HepG2 (cell line): Measurements from ENCODE around the gene DSC2. TPM values are rescaled to one million over a fixed set of nuclear protein-coding genes. Genes with fewer than 3 reads are reported as not detected.
A peak's percentile ranks its signal among the peaks of the same experiment; 100 is the strongest.

Experiments used
- ATAC-seq: fragments of 200-7000 bp; cut with Tn5 transposase; 3 replicates; pipeline ENCODE4 v1.9.1; 2020; ENCODE audit warnings: mild to moderate bottlenecking, moderate library complexity
- BruUV-seq: library from RNA; stranded (reverse); fragments of 400-500 nt; replicated peaks from 2 replicates; lab custom pipeline; 2021; lab: Mats Ljungman, UMichigan
- CTCF ChIA-PET: fragments of 300-600 bp; formaldehyde crosslinking; extraction: SDS; loops from one replicate; lab custom pipeline; 2021; ENCODE audit warnings: low total read pairs, inconsistent platforms, low intra/inter-chr PET ratio; lab: Yijun Ruan, JAX
- POLR2A ChIA-PET: fragments of 350-600 bp; sonication (Branson Sonifier 250); formaldehyde crosslinking; loops from one replicate; lab custom pipeline; 2020; ENCODE audit warnings: antibody characterized with exemption, inconsistent platforms; lab: Yijun Ruan, JAX
- DNase-seq: peaks from one replicate; pipeline ENCODE4 v3.0.0-alpha.2; 2015; ENCODE audit warnings: low spot score
- FAIRE-seq: peaks from 3 replicates; lab custom pipeline; 2011; peaks lifted over from hg19 to GRCh38; lab: Jason Lieb, UNC
- H2AFZ ChIP-seq: one replicate; pipeline ENCODE4 v1.6.1; 2011; ENCODE audit warnings: low read length, inconsistent platforms
- H3K27ac ChIP-seq: fragments of 300-600 bp; 3 replicates; pipeline ENCODE4 v1.8.0; 2011; ENCODE audit warnings: mixed run types, mild to moderate bottlenecking, mixed read lengths, low read length, inconsistent platforms; ENCODE audit not compliant: insufficient read depth; ENCODE audit errors: extremely low read length
- H3K27me3 ChIP-seq, 2 experiments: fragments of 200-600 bp in 1 of 2; 2 replicates in 1 of 2; 3 replicates in 1 of 2; pipeline versions ENCODE4 v1.6.0 to v1.8.0; 2011; ENCODE audit warnings: low read length in 2 of 2, mild to moderate bottlenecking in 2 of 2, moderate library complexity in 2 of 2, inconsistent platforms in 1 of 2; ENCODE audit not compliant: insufficient read depth in 2 of 2, control insufficient read depth in 1 of 2
- H3K36me3 ChIP-seq, 2 experiments: fragments of 200-600 bp in 1 of 2; replicated peaks in 1 of 2; 2 replicates in 1 of 2; 3 replicates in 1 of 2; pipeline versions ENCODE4 v1.5.1 to v1.8.0; 2011; ENCODE audit warnings: low read length in 2 of 2, inconsistent platforms in 1 of 2; ENCODE audit not compliant: insufficient read depth in 2 of 2, control insufficient read depth in 1 of 2
- H3K4me1 ChIP-seq: 2 replicates; pipeline ENCODE4 v1.5.1; 2012; ENCODE audit warnings: low read length, inconsistent platforms; ENCODE audit not compliant: insufficient read depth
- H3K4me2 ChIP-seq: 2 replicates; pipeline ENCODE4 v1.6.0; 2011; ENCODE audit warnings: low read depth, low read length, inconsistent platforms
- H3K4me3 ChIP-seq, 3 experiments: fragments of 200-600 bp in 1 of 3; sonication (generic), shearing (Covaris generic) in 1 of 3; replicated peaks in 1 of 3; 2 replicates each; pipeline ENCODE4 v1.5.1; 2011 to 2016; ENCODE audit warnings: low read length in 3 of 3, inconsistent platforms in 2 of 3, low read depth in 2 of 3, mild to moderate bottlenecking in 2 of 3, control low read depth in 1 of 3, mixed read lengths in 1 of 3; ENCODE audit not compliant: insufficient read depth in 1 of 3
- H3K79me2 ChIP-seq: one replicate; pipeline ENCODE4 v1.6.1; 2011; ENCODE audit warnings: low read length, inconsistent platforms; ENCODE audit not compliant: insufficient read depth
- H3K9ac ChIP-seq: 2 replicates; pipeline ENCODE4 v1.6.0; 2011; ENCODE audit warnings: mild to moderate bottlenecking, low read depth, low read length, inconsistent platforms; ENCODE audit not compliant: insufficient read depth
- H3K9me3 ChIP-seq: 2 replicates; pipeline ENCODE4 v1.5.1; 2012; ENCODE audit warnings: mild to moderate bottlenecking, low read length
- H4K20me1 ChIP-seq: 2 replicates; pipeline ENCODE4 v1.6.0; 2011; ENCODE audit warnings: inconsistent platforms, mild to moderate bottlenecking, low read length, moderate library complexity; ENCODE audit not compliant: insufficient read depth
- ASH2L ChIP-seq: fragments of 300-600, 200-600 bp; sonication (generic); IDR thresholded peaks from 2 replicates; pipeline ENCODE4 v1.7.0; 2017; ENCODE audit warnings: low read depth, mild to moderate bottlenecking, moderate library complexity, mixed read lengths, low read length; ENCODE audit not compliant: insufficient read length
- CAMTA2 ChIP-seq: sonication (generic); formaldehyde crosslinking; IDR thresholded peaks from 2 replicates; pipeline ENCODE4 v1.4.0; 2020; ENCODE audit warnings: mild to moderate bottlenecking, missing genetic modification reagents, borderline replicate concordance
- FOXA3 ChIP-seq: IDR thresholded peaks from 2 replicates; pipeline ENCODE4 v1.6.1; 2016; ENCODE audit warnings: missing genetic modification reagents, missing compliant biosample characterization
- PAF1 ChIP-seq: IDR thresholded peaks from 2 replicates; pipeline ENCODE4 v1.6.1; 2016; ENCODE audit warnings: missing genetic modification reagents, missing compliant biosample characterization
- POLR2G ChIP-seq: fragments of 200-400 bp; formaldehyde crosslinking; IDR thresholded peaks from 2 replicates; pipeline ENCODE4 v1.6.1; 2018; ENCODE audit warnings: mild to moderate bottlenecking, low read depth, low read length, moderate library complexity
- ZNF382 ChIP-seq: sonication (generic); formaldehyde crosslinking; IDR thresholded peaks from 2 replicates; pipeline ENCODE4 v1.5.0; 2020; ENCODE audit warnings: missing genetic modification reagents, mild to moderate bottlenecking, borderline replicate concordance
- ZNF703 ChIP-seq: sonication (generic); formaldehyde crosslinking; IDR thresholded peaks from 2 replicates; pipeline ENCODE4 v1.5.1; 2020; ENCODE audit warnings: missing genetic modification reagents, mild to moderate bottlenecking, moderate library complexity, borderline replicate concordance
- WGBS: methylation state at CpG from one replicate; pipeline ENCODE4 v1.1.6; 2017; ENCODE audit warnings: low lambda C conversion rate; 5-methylcytosine and 5-hydroxymethylcytosine counted together
- in situ Hi-C: cut with HindIII; loops from 2 replicates; pipeline ENCODE4 v1.10.0; 2017; ENCODE audit warnings: low pct_unique_long_range_greater_than_20kb; ENCODE audit not compliant: extremely low pct_ligation_motif_present
- intact Hi-C: fragments of 100-400 bp; cut with micrococcal nuclease; formaldehyde crosslinking; loops from one replicate; pipeline ENCODE4 v1.10.0; 2022; ENCODE audit not compliant: unreplicated experiment
- polyA plus RNA-seq, 8 experiments: library from polyadenylated mRNA; depleted of rRNA in 3 of 8; stranded (reverse) in 7 of 8; unstranded in 1 of 8; fragments of >200 nt; fragmentation: Illumina TruSeq in 4 of 8; extraction: Trizol in 4 of 8; gene quantifications; 2 replicates each; pipeline versions ENCODE4 v1.2.1 to v1.2.3, GENCODE V29; 2011 to 2016; ENCODE audit warnings: low read depth in 4 of 8, missing spikeins in 1 of 8, mixed read lengths in 1 of 8; ENCODE audit not compliant: insufficient read depth in 1 of 8
- total RNA-seq, 5 experiments: library from RNA; depleted of rRNA; stranded (reverse); fragments of >200 nt; fragmentation: Illumina TruSeq; extraction: Trizol; gene quantifications; 2 replicates each; pipeline ENCODE4 v1.2.3, GENCODE V29; 2016; ENCODE audit warnings: low read depth in 1 of 5
- TF ChIP-seq, protein P1 (sequence below): sonication (generic); formaldehyde crosslinking; IDR thresholded peaks from 2 replicates; pipeline ENCODE4 v1.8.1; 2023; ENCODE audit warnings: mild to moderate bottlenecking, missing genetic modification reagents, borderline replicate concordance
- TF ChIP-seq, protein P2 (sequence below): sonication (generic); formaldehyde crosslinking; IDR thresholded peaks from 2 replicates; pipeline ENCODE4 v1.4.0; 2020; ENCODE audit warnings: missing genetic modification reagents

The DSC2 gene
- total and polyA plus RNA-seq, 2 of the 13 experiments (the other 11 are each of a cell fraction or from before 2014, with no cell fraction given), result 7.2 to 24.9 TPM

DNA sequence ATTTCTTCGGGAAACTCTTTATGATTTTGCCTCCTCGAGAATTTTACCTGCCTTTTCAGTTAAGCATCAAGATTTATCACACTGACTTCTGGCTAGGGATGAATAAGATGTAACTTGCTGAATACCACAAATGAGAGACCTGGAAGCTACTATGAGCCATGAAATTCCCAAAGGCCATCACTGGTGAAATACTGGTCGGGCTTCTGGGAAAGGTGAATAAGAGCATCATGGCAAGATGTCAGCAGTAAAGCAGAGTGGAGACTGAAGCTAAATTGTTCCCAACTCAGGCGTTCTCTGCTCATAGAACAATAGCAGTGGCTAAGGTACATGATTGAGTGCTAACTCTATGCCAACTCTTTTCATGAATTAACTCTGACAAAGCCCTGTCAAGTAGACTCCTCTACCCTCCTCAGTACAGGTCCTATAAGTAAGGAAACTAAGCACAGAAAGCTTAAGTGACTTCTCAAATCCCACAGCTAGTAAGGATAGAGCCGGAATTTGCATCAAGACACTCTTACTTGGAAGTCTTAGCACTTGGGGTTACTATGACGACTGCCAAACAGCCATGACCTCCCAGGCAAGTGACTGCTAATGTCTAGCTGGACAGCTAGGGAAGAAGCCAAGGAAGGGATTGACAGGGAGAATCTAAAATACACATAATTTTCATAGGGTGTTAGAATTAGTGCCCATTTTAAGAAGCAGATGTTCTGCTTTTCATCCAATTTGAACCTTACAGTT, 37.0 kb downstream of the DSC2 start:
- peaks cover 2 to 21% of the 10 kb centered on the region in 2 experiments for H3K36me3 ChIP-seq
- no peaks in the 10 kb centered on the region for H3K27me3 ChIP-seq
- POLR2A ChIA-PET, result no interaction called here
- CTCF ChIA-PET, result no interaction called here
- TF ChIP-seq, protein P1, sequence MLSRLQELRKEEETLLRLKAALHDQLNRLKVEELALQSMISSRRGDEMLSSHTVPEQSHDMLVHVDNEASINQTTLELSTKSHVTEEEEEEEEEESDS (CRISPR knock-in tag), result no peak
- TF ChIP-seq FOXA3, result no peak
- no peak for TF ChIP-seq ASH2L
- no peak for TF ChIP-seq CAMTA2
- TF ChIP-seq ZNF703, result no peak
- no peak overlapping the region for H3K9ac ChIP-seq
- no peaks in the 10 kb centered on the region for H4K20me1 ChIP-seq
- no peak; the same call in 2 of the 3 replicates for ATAC-seq
- no peak overlapping the region for H3K4me3 ChIP-seq
- no peak for DNase-seq
- intact Hi-C loops, result no loop called here
- H3K79me2 ChIP-seq, result no peaks in the 10 kb centered on the region
- no peak overlapping the region for H3K4me2 ChIP-seq
- no TSS peak for BruUV-seq
- FAIRE-seq, result no peak
- H3K4me1 ChIP-seq, result no peaks in the 10 kb centered on the region
- H3K9me3 ChIP-seq, result no peaks in the 10 kb centered on the region
- no peak overlapping the region for H2AFZ ChIP-seq
- in situ Hi-C loops, result no loop called here
- 92% methylated on average over 6 of the region's 6 CpGs for WGBS
- no peak overlapping the region for H3K27ac ChIP-seq

DNA sequence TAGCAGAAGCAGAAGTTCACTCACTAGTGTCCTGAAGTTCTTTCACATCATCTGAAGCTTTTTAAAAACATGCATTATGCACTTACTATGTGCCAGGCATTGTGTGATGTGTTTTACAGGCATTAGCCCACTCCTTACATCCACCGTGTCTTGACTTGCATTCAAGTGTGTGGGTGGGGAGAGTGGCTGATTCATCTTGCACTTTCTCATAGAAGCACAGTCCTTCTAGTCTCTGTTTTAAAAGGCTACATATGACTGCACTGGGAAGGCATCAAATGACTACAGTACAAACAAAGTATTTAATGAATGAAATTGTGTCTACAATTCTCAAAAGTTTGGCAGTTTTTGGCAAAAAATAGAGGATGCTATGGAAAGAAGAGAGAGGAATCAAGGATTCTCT, 38.1 kb downstream of the DSC2 start:
- in situ Hi-C loops (no loop called here), intact Hi-C loops (no loop called here)
- no peak overlapping the region for H3K4me3 ChIP-seq
- H2AFZ ChIP-seq, result no peak overlapping the region
- no peak for ATAC-seq
- no peak for DNase-seq
- TSS peak; percentile 12 for BruUV-seq
- WGBS, result 84% methylated on average over 1 of the region's 1 CpG
- no peaks in the 10 kb centered on the region for H3K27me3 ChIP-seq
- no peak for FAIRE-seq
- H3K79me2 ChIP-seq, result no peaks in the 10 kb centered on the region
- no peaks in the 10 kb centered on the region for H4K20me1 ChIP-seq
- no peaks in the 10 kb centered on the region for H3K9me3 ChIP-seq
- TF ChIP-seq PAF1, result peak; percentile 22; the same call in 1 of the 2 replicates
- no peak for TF ChIP-seq ZNF382
- peak; percentile 44 for TF ChIP-seq POLR2G
- TF ChIP-seq, protein P2, sequence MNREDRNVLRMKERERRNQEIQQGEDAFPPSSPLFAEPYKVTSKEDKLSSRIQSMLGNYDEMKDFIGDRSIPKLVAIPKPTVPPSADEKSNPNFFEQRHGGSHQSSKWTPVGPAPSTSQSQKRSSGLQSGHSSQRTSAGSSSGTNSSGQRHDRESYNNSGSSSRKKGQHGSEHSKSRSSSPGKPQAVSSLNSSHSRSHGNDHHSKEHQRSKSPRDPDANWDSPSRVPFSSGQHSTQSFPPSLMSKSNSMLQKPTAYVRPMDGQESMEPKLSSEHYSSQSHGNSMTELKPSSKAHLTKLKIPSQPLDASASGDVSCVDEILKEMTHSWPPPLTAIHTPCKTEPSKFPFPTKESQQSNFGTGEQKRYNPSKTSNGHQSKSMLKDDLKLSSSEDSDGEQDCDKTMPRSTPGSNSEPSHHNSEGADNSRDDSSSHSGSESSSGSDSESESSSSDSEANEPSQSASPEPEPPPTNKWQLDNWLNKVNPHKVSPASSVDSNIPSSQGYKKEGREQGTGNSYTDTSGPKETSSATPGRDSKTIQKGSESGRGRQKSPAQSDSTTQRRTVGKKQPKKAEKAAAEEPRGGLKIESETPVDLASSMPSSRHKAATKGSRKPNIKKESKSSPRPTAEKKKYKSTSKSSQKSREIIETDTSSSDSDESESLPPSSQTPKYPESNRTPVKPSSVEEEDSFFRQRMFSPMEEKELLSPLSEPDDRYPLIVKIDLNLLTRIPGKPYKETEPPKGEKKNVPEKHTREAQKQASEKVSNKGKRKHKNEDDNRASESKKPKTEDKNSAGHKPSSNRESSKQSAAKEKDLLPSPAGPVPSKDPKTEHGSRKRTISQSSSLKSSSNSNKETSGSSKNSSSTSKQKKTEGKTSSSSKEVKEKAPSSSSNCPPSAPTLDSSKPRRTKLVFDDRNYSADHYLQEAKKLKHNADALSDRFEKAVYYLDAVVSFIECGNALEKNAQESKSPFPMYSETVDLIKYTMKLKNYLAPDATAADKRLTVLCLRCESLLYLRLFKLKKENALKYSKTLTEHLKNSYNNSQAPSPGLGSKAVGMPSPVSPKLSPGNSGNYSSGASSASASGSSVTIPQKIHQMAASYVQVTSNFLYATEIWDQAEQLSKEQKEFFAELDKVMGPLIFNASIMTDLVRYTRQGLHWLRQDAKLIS (CRISPR knock-in tag), result no peak
- H3K9ac ChIP-seq, result no peak overlapping the region
- H3K4me1 ChIP-seq, result peaks cover 2% of the 10 kb centered on the region
- H3K36me3 ChIP-seq, result peaks cover 2 to 12% of the 10 kb centered on the region in 2 experiments
- CTCF ChIA-PET, result no interaction called here
- H3K4me2 ChIP-seq, result no peak overlapping the region
- POLR2A ChIA-PET, result no interaction called here
- H3K27ac ChIP-seq, result no peak overlapping the region
